SK-N-SH (cell line): ENCODE results near the gene MUC5B. TPM values are rescaled to one million over a fixed set of nuclear protein-coding genes. Genes with fewer than 3 reads are reported as not detected.

Experiments used
- CTCF ChIA-PET: fragments of 300-600, 350-600 bp; formaldehyde crosslinking; extraction: SDS; loops from one replicate; lab custom pipeline; 2021; lab: Yijun Ruan, JAX
- POLR2A ChIA-PET: fragments of 350-600 bp; sonication (Branson Sonifier 250); formaldehyde crosslinking; extraction: SDS; loops from one replicate; lab custom pipeline; 2020; ENCODE audit warnings: antibody characterized with exemption, inconsistent platforms; lab: Yijun Ruan, JAX
- DNase-seq: peaks from one replicate; pipeline ENCODE4 v3.0.0; 2012
- H2AFZ ChIP-seq: fragments of 200-600 bp; sonication (generic); 2 replicates; pipeline ENCODE4 v1.8.1; 2016; ENCODE audit warnings: antibody characterized with exemption, mild to moderate bottlenecking, low read depth
- H3F3A ChIP-seq: fragments of 200-600 bp; sonication (generic); replicated peaks from 2 replicates; pipeline ENCODE3; 2016; ENCODE audit warnings: antibody characterized with exemption, mild to moderate bottlenecking; ENCODE audit not compliant: insufficient read depth
- H3K27ac ChIP-seq, 2 experiments: fragments of 200-500 bp in 1 of 2; fragments of 200-600 bp in 1 of 2; sonication (Bioruptor generic) in 1 of 2; sonication (generic), shearing (Covaris generic) in 1 of 2; 2 replicates each; pipeline versions ENCODE4 v1.5.1 to v1.6.1; 2014 to 2016; ENCODE audit warnings: low read depth in 2 of 2, inconsistent platforms in 1 of 2, low read length in 1 of 2, mild to moderate bottlenecking in 1 of 2, mixed read lengths in 1 of 2
- H3K27me3 ChIP-seq: fragments of 200-600 bp; sonication (generic), shearing (Covaris generic); 2 replicates; pipeline ENCODE4 v1.6.1; 2016; ENCODE audit warnings: mixed run types; ENCODE audit not compliant: insufficient read depth
- H3K36me3 ChIP-seq, 2 experiments: fragments of 200-500 bp in 1 of 2; fragments of 200-600 bp in 1 of 2; sonication (Bioruptor generic) in 1 of 2; sonication (generic) in 1 of 2; replicated peaks in 1 of 2; 2 replicates each; pipeline versions ENCODE3 to v1.5.1; 2014 to 2016; ENCODE audit warnings: low read length in 1 of 2, mild to moderate bottlenecking in 1 of 2; ENCODE audit not compliant: insufficient read depth in 2 of 2, control insufficient read depth in 1 of 2
- H3K4me1 ChIP-seq, 2 experiments: fragments of 200-500 bp in 1 of 2; fragments of 200-600 bp in 1 of 2; sonication (Bioruptor generic) in 1 of 2; sonication (generic), shearing (Covaris generic) in 1 of 2; 2 replicates each; pipeline versions ENCODE4 v1.5.1 to v1.6.1; 2014 to 2016; ENCODE audit warnings: low read depth in 1 of 2, low read length in 1 of 2, mixed run types in 1 of 2; ENCODE audit not compliant: insufficient read depth in 2 of 2, control insufficient read depth in 1 of 2
- H3K4me2 ChIP-seq: fragments of 200-600 bp; sonication (generic), shearing (Covaris generic); 2 replicates; pipeline ENCODE4 v1.6.1; 2017; ENCODE audit warnings: mixed run types
- H3K4me3 ChIP-seq, 2 experiments: fragments of 200-500 bp in 1 of 2; fragments of 200-600 bp in 1 of 2; sonication (Bioruptor generic) in 1 of 2; sonication (generic), shearing (Covaris generic) in 1 of 2; 2 replicates each; pipeline versions ENCODE4 v1.5.1 to v1.8.1; 2014 to 2016; ENCODE audit warnings: low read depth in 2 of 2, inconsistent platforms in 1 of 2, low read length in 1 of 2, mild to moderate bottlenecking in 1 of 2, mixed read lengths in 1 of 2, moderate library complexity in 1 of 2
- H3K79me2 ChIP-seq: fragments of 200-600 bp; sonication (generic); 2 replicates; pipeline ENCODE4 v1.8.1; 2017; ENCODE audit warnings: mild to moderate bottlenecking; ENCODE audit not compliant: insufficient read depth
- H3K9ac ChIP-seq: fragments of 200-600 bp; sonication (generic); 2 replicates; pipeline ENCODE4 v1.6.1; 2017; ENCODE audit warnings: mixed run types
- H3K9me2 ChIP-seq: fragments of 200-600 bp; sonication (generic); 2 replicates; pipeline ENCODE4 v1.6.1; 2017; ENCODE audit warnings: mixed run types
- H3K9me3 ChIP-seq: fragments of 200-600 bp; sonication (generic); 2 replicates; pipeline ENCODE4 v1.6.1; 2017; ENCODE audit warnings: mixed run types, mild to moderate bottlenecking, moderate library complexity
- H4K20me1 ChIP-seq: fragments of 200-600 bp; sonication (generic); 2 replicates; pipeline ENCODE4 v1.6.1; 2017; ENCODE audit warnings: mild to moderate bottlenecking, mixed run types; ENCODE audit not compliant: insufficient read depth
- CHD2 ChIP-seq: fragments of 150-350 bp; IDR thresholded peaks from 2 replicates; pipeline ENCODE4 v1.6.1; 2018; ENCODE audit warnings: low read length; ENCODE audit not compliant: partially characterized antibody
- ELF1 ChIP-seq: IDR thresholded peaks from 2 replicates; pipeline ENCODE4 v1.4.0; 2012
- GABPA ChIP-seq: IDR thresholded peaks from 2 replicates; pipeline ENCODE4 v1.4.0; 2012; ENCODE audit warnings: low read depth, mild to moderate bottlenecking
- JUND ChIP-seq: IDR thresholded peaks from 2 replicates; pipeline ENCODE4 v1.4.0; 2012
- MEF2A ChIP-seq: IDR thresholded peaks from 2 replicates; pipeline ENCODE4 v1.4.0; 2012; ENCODE audit warnings: low read depth, borderline replicate concordance
- MXI1 ChIP-seq: IDR thresholded peaks from 2 replicates; pipeline ENCODE4 v1.6.1; 2012; ENCODE audit warnings: mild to moderate bottlenecking, low read depth, low read length, improper control_type of control experiment
- NFIC ChIP-seq: IDR thresholded peaks from 2 replicates; pipeline ENCODE4 v1.4.0; 2012; ENCODE audit warnings: borderline replicate concordance
- REST ChIP-seq: IDR thresholded peaks from 2 replicates; pipeline ENCODE4 v1.6.1; 2012; ENCODE audit warnings: mild to moderate bottlenecking, low read depth, low read length, moderate library complexity
- RFX5 ChIP-seq: IDR thresholded peaks from 2 replicates; pipeline ENCODE4 v1.6.1; 2012; ENCODE audit warnings: mild to moderate bottlenecking, improper control_type of control experiment, low read length
- SIN3A ChIP-seq: IDR thresholded peaks from 2 replicates; pipeline ENCODE4 v1.6.1; 2012; ENCODE audit warnings: low read depth, mild to moderate bottlenecking, low read length, moderate library complexity, borderline replicate concordance
- SMC3 ChIP-seq: IDR thresholded peaks from 2 replicates; pipeline ENCODE4 v1.6.1; 2012; ENCODE audit warnings: low read depth, low read length, improper control_type of control experiment
- TAF1 ChIP-seq: IDR thresholded peaks from 2 replicates; pipeline ENCODE4 v1.6.1; 2012; ENCODE audit warnings: low read depth, mild to moderate bottlenecking, low read length, moderate library complexity, borderline replicate concordance
- TCF12 ChIP-seq: IDR thresholded peaks from 2 replicates; pipeline ENCODE4 v1.4.0; 2012
- USF2 ChIP-seq: fragments of 150-350 bp; IDR thresholded peaks from 2 replicates; pipeline ENCODE4 v1.6.1; 2017; ENCODE audit warnings: antibody characterized with exemption, low read length, low read depth, borderline replicate concordance
- WGBS: methylation state at CpG from one replicate; pipeline ENCODE4 v1.1.6; 2017; ENCODE audit warnings: low lambda C conversion rate; 5-methylcytosine and 5-hydroxymethylcytosine counted together
- polyA plus RNA-seq, 3 experiments: library from polyadenylated mRNA; depleted of rRNA; stranded (reverse); fragments of >200 nt; gene quantifications; 2 replicates each; pipeline ENCODE4 v1.2.3, GENCODE V29; 2012
- TF ChIP-seq, protein P1 (sequence below): fragments of 150-350 bp; IDR thresholded peaks from 2 replicates; pipeline ENCODE4 v1.6.1; 2016; ENCODE audit warnings: mild to moderate bottlenecking, low read depth, low read length
- TF ChIP-seq, protein P2 (sequence below): IDR thresholded peaks from 2 replicates; pipeline ENCODE4 v1.4.0; 2012; ENCODE audit warnings: low read depth, borderline replicate concordance
- TF ChIP-seq, protein P3 (sequence below): IDR thresholded peaks from 2 replicates; pipeline ENCODE4; 2012
- TF ChIP-seq, protein P4 (sequence below): fragments of 200-600 bp; sonication (generic); IDR thresholded peaks from 2 replicates; pipeline ENCODE4 v1.6.1; 2017; ENCODE audit warnings: antibody characterized with exemption, mild to moderate bottlenecking, moderate library complexity

The MUC5B gene
- polyA plus RNA-seq, 1 of the 3 experiments (the other 2 are of a cell fraction): not detected

GRCh38 chr11:1304380-1304779, 81.5 kb downstream of the MUC5B start:
- no peak overlapping the region for H3K27ac ChIP-seq
- CTCF ChIA-PET: interaction anchor here (1.2 kb wide), 1 partner anchor 89 kb away, joined by 3 read pairs; no protein-coding TSS in a partner anchor
- WGBS: 87% methylated on average over 14 of the region's 14 CpGs
- H3F3A ChIP-seq: no peaks in the 10 kb centered on the region
- TF ChIP-seq SIN3A (no peak), MEF2A (no peak), RFX5 (no peak), CHD2 (no peak), MXI1 (no peak), SMC3 (no peak), TAF1 (no peak), GABPA (no peak), TCF12 (no peak)
- TF ChIP-seq, protein P1, sequence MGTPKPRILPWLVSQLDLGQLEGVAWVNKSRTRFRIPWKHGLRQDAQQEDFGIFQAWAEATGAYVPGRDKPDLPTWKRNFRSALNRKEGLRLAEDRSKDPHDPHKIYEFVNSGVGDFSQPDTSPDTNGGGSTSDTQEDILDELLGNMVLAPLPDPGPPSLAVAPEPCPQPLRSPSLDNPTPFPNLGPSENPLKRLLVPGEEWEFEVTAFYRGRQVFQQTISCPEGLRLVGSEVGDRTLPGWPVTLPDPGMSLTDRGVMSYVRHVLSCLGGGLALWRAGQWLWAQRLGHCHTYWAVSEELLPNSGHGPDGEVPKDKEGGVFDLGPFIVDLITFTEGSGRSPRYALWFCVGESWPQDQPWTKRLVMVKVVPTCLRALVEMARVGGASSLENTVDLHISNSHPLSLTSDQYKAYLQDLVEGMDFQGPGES: no peak
- TF ChIP-seq, protein P2, sequence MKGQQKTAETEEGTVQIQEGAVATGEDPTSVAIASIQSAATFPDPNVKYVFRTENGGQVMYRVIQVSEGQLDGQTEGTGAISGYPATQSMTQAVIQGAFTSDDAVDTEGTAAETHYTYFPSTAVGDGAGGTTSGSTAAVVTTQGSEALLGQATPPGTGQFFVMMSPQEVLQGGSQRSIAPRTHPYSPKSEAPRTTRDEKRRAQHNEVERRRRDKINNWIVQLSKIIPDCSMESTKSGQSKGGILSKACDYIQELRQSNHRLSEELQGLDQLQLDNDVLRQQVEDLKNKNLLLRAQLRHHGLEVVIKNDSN: no peak
- TF ChIP-seq, protein P3, sequence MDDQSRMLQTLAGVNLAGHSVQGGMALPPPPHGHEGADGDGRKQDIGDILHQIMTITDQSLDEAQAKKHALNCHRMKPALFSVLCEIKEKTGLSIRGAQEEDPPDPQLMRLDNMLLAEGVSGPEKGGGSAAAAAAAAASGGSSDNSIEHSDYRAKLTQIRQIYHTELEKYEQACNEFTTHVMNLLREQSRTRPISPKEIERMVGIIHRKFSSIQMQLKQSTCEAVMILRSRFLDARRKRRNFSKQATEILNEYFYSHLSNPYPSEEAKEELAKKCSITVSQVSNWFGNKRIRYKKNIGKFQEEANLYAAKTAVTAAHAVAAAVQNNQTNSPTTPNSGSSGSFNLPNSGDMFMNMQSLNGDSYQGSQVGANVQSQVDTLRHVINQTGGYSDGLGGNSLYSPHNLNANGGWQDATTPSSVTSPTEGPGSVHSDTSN: no peak
- TF ChIP-seq, protein P4, sequence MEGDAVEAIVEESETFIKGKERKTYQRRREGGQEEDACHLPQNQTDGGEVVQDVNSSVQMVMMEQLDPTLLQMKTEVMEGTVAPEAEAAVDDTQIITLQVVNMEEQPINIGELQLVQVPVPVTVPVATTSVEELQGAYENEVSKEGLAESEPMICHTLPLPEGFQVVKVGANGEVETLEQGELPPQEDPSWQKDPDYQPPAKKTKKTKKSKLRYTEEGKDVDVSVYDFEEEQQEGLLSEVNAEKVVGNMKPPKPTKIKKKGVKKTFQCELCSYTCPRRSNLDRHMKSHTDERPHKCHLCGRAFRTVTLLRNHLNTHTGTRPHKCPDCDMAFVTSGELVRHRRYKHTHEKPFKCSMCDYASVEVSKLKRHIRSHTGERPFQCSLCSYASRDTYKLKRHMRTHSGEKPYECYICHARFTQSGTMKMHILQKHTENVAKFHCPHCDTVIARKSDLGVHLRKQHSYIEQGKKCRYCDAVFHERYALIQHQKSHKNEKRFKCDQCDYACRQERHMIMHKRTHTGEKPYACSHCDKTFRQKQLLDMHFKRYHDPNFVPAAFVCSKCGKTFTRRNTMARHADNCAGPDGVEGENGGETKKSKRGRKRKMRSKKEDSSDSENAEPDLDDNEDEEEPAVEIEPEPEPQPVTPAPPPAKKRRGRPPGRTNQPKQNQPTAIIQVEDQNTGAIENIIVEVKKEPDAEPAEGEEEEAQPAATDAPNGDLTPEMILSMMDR: no peak
- H3K4me2 ChIP-seq: no peak overlapping the region
- no peak overlapping the region for H2AFZ ChIP-seq
- no peaks in the 10 kb centered on the region for H3K9me3 ChIP-seq
- H3K27me3 ChIP-seq: no peaks in the 10 kb centered on the region
- H3K4me3 ChIP-seq: no peak overlapping the region
- H3K4me1 ChIP-seq: peaks cover 0 to 16% of the 10 kb centered on the region in 2 experiments; a peak in 2 of 4 replicates
- DNase-seq: no peak
- no peak overlapping the region for H3K9ac ChIP-seq
- H3K79me2 ChIP-seq: peaks cover 96% of the 10 kb centered on the region
- POLR2A ChIA-PET: no interaction called here
- H4K20me1 ChIP-seq: peaks cover 58% of the 10 kb centered on the region
- peaks cover 0 to 19% of the 10 kb centered on the region in 2 experiments for H3K36me3 ChIP-seq
- H3K9me2 ChIP-seq: no peaks in the 10 kb centered on the region

- peaks cover 53% of the 10 kb centered on the region for H4K20me1 ChIP-seq
- CTCF ChIA-PET: no interaction called here
Observed at GRCh38 chr11:1305063-1305495, 82.2 kb downstream of the MUC5B start.

More at GRCh38 chr11:1305063-1305495, 82.2 kb downstream of the MUC5B start:
- Histone ChIP-seq H3K9ac (no peak overlapping the region), H3K4me2 (no peak overlapping the region), H3K9me2 (no peaks in the 10 kb centered on the region), H3K27ac (no peak overlapping the region)
- 89% methylated on average over 12 of the region's 13 CpGs for WGBS
- POLR2A ChIA-PET: no interaction called here
- TF ChIP-seq ELF1 (no peak), USF2 (no peak), REST (no peak), JUND (no peak), NFIC (no peak)
- TF ChIP-seq, all 33 proteins: peak for 0
- Histone ChIP-seq H3K36me3 (peaks cover 0 to 19% of the 10 kb centered on the region in 2 experiments), H3K4me3 (no peak overlapping the region), H2AFZ (no peak overlapping the region), H3K4me1 (peaks cover 0 to 20% of the 10 kb centered on the region in 2 experiments; a peak in 2 of 4 replicates), H3K79me2 (peaks cover 92% of the 10 kb centered on the region), H3F3A (no peaks in the 10 kb centered on the region), H3K27me3 (no peaks in the 10 kb centered on the region), H3K9me3 (no peaks in the 10 kb centered on the region)
- DNase-seq: no peak
